ENCODE data around the gene TSPEAR.

Gene TSPEAR

GRCh38 chr21:44644878-44645277 lies 66.5 kb downstream of the TSPEAR start:
- no peak for TF ChIP-seq GLIS3 (CRISPR knock-in tag; IDR thresholded peaks at IDR 0.05)
- TF ChIP-seq TSHZ2 (CRISPR knock-in tag; IDR thresholded peaks at IDR 0.05): no peak
- no peak for ATAC-seq

GRCh38 chr21:44643741-44644310 lies 67.5 kb downstream of the TSPEAR start:
- ATAC-seq: no peak
- TF ChIP-seq ESRRG (CRISPR knock-in tag; IDR thresholded peaks at IDR 0.05) (no peak), ZNF70 (CRISPR knock-in tag; IDR thresholded peaks at IDR 0.05) (no peak), TCF4 (CRISPR knock-in tag; IDR thresholded peaks at IDR 0.05; ENCODE audit: borderline replicate concordance) (no peak), CREB5 (CRISPR knock-in tag; IDR thresholded peaks at IDR 0.05; ENCODE audit: low read depth) (no peak), PATZ1 (CRISPR knock-in tag; IDR thresholded peaks at IDR 0.05; ENCODE audit: borderline replicate concordance) (no peak), ARNTL (CRISPR knock-in tag; IDR thresholded peaks at IDR 0.05; ENCODE audit: borderline replicate concordance, low read depth) (no peak), SNAI2 (CRISPR knock-in tag; IDR thresholded peaks at IDR 0.05) (no peak), PPARA (CRISPR knock-in tag; IDR thresholded peaks at IDR 0.05; ENCODE audit: borderline replicate concordance) (no peak), TSHZ2 (CRISPR knock-in tag; IDR thresholded peaks at IDR 0.05) (no peak), BACH2 (CRISPR knock-in tag; IDR thresholded peaks at IDR 0.05; ENCODE audit: borderline replicate concordance) (no peak), OSR1 (CRISPR knock-in tag; IDR thresholded peaks at IDR 0.05) (no peak), ISL1 (CRISPR knock-in tag; IDR thresholded peaks at IDR 0.05) (no peak), CSDC2 (CRISPR knock-in tag; IDR thresholded peaks at IDR 0.05) (no peak), ZFP30 (CRISPR knock-in tag; IDR thresholded peaks at IDR 0.05) (no peak), POU6F1 (CRISPR knock-in tag; IDR thresholded peaks at IDR 0.05; ENCODE audit: borderline replicate concordance, low read depth) (no peak), RARB (CRISPR knock-in tag; IDR thresholded peaks at IDR 0.05) (no peak), TOX (CRISPR knock-in tag; IDR thresholded peaks at IDR 0.05; ENCODE audit: borderline replicate concordance) (no peak), ZFP3 (CRISPR knock-in tag; IDR thresholded peaks at IDR 0.05) (no peak)

GRCh38 chr21:44640761-44641160 lies 70.6 kb downstream of the TSPEAR start:
- ATAC-seq: no peak
- no peak for TF ChIP-seq ZNF565 (CRISPR knock-in tag; conservative IDR thresholded peaks at IDR 0.05; ENCODE audit: low read depth)
- no peak for TF ChIP-seq CSDC2 (CRISPR knock-in tag; IDR thresholded peaks at IDR 0.05)
- no peak for TF ChIP-seq PPARA (CRISPR knock-in tag; IDR thresholded peaks at IDR 0.05; ENCODE audit: borderline replicate concordance)
- no peak for TF ChIP-seq ZNF8 (CRISPR knock-in tag; IDR thresholded peaks at IDR 0.05)
- TF ChIP-seq SNAI2 (CRISPR knock-in tag; IDR thresholded peaks at IDR 0.05): no peak
- no peak for TF ChIP-seq ISL1 (CRISPR knock-in tag; IDR thresholded peaks at IDR 0.05)
- no peak for TF ChIP-seq TCF4 (CRISPR knock-in tag; IDR thresholded peaks at IDR 0.05; ENCODE audit: borderline replicate concordance)
- no peak for TF ChIP-seq ESRRG (CRISPR knock-in tag; IDR thresholded peaks at IDR 0.05)
- TF ChIP-seq ZNF70 (CRISPR knock-in tag; IDR thresholded peaks at IDR 0.05): no peak
- no peak for TF ChIP-seq ZFP30 (CRISPR knock-in tag; IDR thresholded peaks at IDR 0.05)
- no peak for TF ChIP-seq BACH2 (CRISPR knock-in tag; IDR thresholded peaks at IDR 0.05; ENCODE audit: borderline replicate concordance)
- no peak for TF ChIP-seq PATZ1 (CRISPR knock-in tag; IDR thresholded peaks at IDR 0.05; ENCODE audit: borderline replicate concordance)
- TF ChIP-seq CSRNP3 (CRISPR knock-in tag; IDR thresholded peaks at IDR 0.05): no peak

Measured in SK-N-SH treated with all-trans-retinoic acid at 6 μM for 48 hours (cell line).